Natural killer cell (primary cell): ENCODE data around the gene MVB12B. TPM values are rescaled to one million over a fixed set of nuclear protein-coding genes. Genes with fewer than 3 reads are reported as not detected.

Experiments
- ATAC-seq, 3 donors: fragments of 150-1000 bp in 2 of 3; fragments of 200-7000 bp in 1 of 3; cut with Tn5 transposase; 1 replicate in 1 of 3; 2 replicates in 2 of 3; pipeline ENCODE4 v1.10.0; 2021; ENCODE audit warnings: mild to moderate bottlenecking in 2 of 3, moderate library complexity in 2 of 3
- DNase-seq, 2 donors: peaks; one replicate each; pipeline versions ENCODE4 v3.0.0 to v3.0.0-alpha.2; 2013 to 2021; ENCODE audit warnings: mixed read lengths in 1 of 2
- H3K27ac ChIP-seq: one replicate; pipeline ENCODE4 v1.5.1; 2013; ENCODE audit warnings: mild to moderate bottlenecking, low read length
- H3K27me3 ChIP-seq: one replicate; pipeline ENCODE4 v1.6.1; 2013; ENCODE audit warnings: low read length; ENCODE audit not compliant: control insufficient read depth, insufficient read depth
- H3K36me3 ChIP-seq: one replicate; pipeline ENCODE4 v1.6.1; 2013; ENCODE audit warnings: low read length; ENCODE audit not compliant: control insufficient read depth, insufficient read depth
- H3K4me1 ChIP-seq: one replicate; pipeline ENCODE4 v1.6.1; 2013; ENCODE audit warnings: low read length; ENCODE audit not compliant: control insufficient read depth, insufficient read depth
- H3K4me3 ChIP-seq: one replicate; pipeline ENCODE4 v1.5.1; 2013; ENCODE audit warnings: low read length
- H3K9me3 ChIP-seq: one replicate; pipeline ENCODE4 v1.6.1; 2013; ENCODE audit warnings: low read length; ENCODE audit not compliant: control insufficient read depth, insufficient read depth
- H3K27ac Mint-ChIP-seq, 2 donors: one replicate each; pipeline ENCODE4 v1.8.0; 2022; ENCODE audit warnings: mild to moderate bottlenecking in 2 of 2, mixed read lengths in 2 of 2, moderate library complexity in 1 of 2
- H3K27me3 Mint-ChIP-seq, 2 donors: one replicate each; pipeline ENCODE4 v1.8.0; 2022; ENCODE audit warnings: low read depth in 2 of 2, mixed read lengths in 2 of 2
- H3K36me3 Mint-ChIP-seq: one replicate; pipeline ENCODE4 v1.8.0; 2022; ENCODE audit warnings: mixed read lengths
- H3K4me1 Mint-ChIP-seq, 2 donors: one replicate each; pipeline ENCODE4 v1.8.0; 2022; ENCODE audit warnings: mixed read lengths in 2 of 2
- H3K4me3 Mint-ChIP-seq: one replicate; pipeline ENCODE4 v1.8.0; 2022; ENCODE audit warnings: mild to moderate bottlenecking, moderate library complexity, mixed read lengths
- H3K9me3 Mint-ChIP-seq, 2 donors: one replicate each; pipeline ENCODE4 v1.8.0; 2022; ENCODE audit warnings: mixed read lengths in 2 of 2
- CTCF ChIP-seq: fragments of 200-600 bp; IDR thresholded peaks from one replicate; pipeline ENCODE4 v1.8.0; 2022; ENCODE audit warnings: antibody characterized with exemption
- WGBS: methylation state at CpG from one replicate; pipeline ENCODE4 v1.1.7; 2013; ENCODE audit warnings: missing lambda C conversion rate; ENCODE audit not compliant: insufficient coverage; 5-methylcytosine and 5-hydroxymethylcytosine counted together
- intact Hi-C: fragments of 100-400 bp; cut with micrococcal nuclease; formaldehyde crosslinking; loops from one replicate; pipeline ENCODE4 v1.14.2; 2022
- total RNA-seq, 4 donors: library from RNA; stranded (reverse); fragments of 120-200 nt in 1 of 4; gene quantifications; one replicate each; pipeline versions ENCODE4 v1.2.3 to v1.2.4, GENCODE V29; 2013 to 2022

The MVB12B gene
- total RNA-seq, 3 donors from 2014 or later (not counting 1 experiment from before 2014, with no cell fraction given), result 2.0 to 13.0 (median 7.8) TPM

GRCh38 chr9:126507318-126508109 is 180.9 kb downstream of the MVB12B start:
- intact Hi-C loops, result no loop called here
- H3K27ac Mint-ChIP-seq, result no peak overlapping the region
- peaks cover 19 to 21% of the 10 kb centered on the region in 2 donors for H3K27me3 Mint-ChIP-seq
- TF ChIP-seq CTCF, result no peak
- Histone ChIP-seq H3K27me3 (peaks cover 5% of the 10 kb centered on the region), H3K9me3 (no peaks in the 10 kb centered on the region), H3K27ac (no peak overlapping the region), H3K4me1 (no peaks in the 10 kb centered on the region), H3K36me3 (peaks cover 2% of the 10 kb centered on the region), H3K4me3 (no peak overlapping the region)
- H3K4me3 Mint-ChIP-seq, result no peak overlapping the region
- H3K9me3 Mint-ChIP-seq, result no peaks in the 10 kb centered on the region
- no peaks in the 10 kb centered on the region for H3K4me1 Mint-ChIP-seq
- DNase-seq, result no peak
- WGBS, result 79% methylated on average over 25 of the region's 26 CpGs
- no peaks in the 10 kb centered on the region for H3K36me3 Mint-ChIP-seq
- no peak for ATAC-seq

DNA sequence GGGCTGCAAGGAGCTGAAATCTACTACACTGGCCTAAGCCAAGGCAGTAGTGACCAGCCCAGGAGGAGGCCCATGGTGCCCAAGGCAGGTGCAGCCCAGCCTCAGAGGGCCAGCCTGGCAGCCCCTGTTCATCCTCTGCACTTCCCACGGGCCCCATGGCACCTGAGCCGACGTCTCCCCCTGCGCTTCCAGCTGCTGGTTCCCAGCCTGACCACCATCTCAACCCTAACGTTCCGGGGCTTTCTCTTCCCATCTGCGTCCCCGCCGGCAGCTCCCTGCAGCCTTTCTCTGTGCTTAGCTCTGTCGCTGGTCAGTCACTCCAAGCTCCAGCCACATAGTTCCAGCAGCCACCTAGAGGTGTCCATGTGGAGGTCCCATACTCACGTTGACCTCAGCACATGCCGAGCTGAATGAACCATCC is 181.6 kb downstream of the MVB12B start:
- Histone ChIP-seq H3K4me3 (no peak overlapping the region), H3K9me3 (no peaks in the 10 kb centered on the region), H3K27me3 (peaks cover 6% of the 10 kb centered on the region), H3K4me1 (no peaks in the 10 kb centered on the region), H3K36me3 (peaks cover 2% of the 10 kb centered on the region), H3K27ac (no peak overlapping the region)
- intact Hi-C loops, result no loop called here
- ATAC-seq (no peak), DNase-seq (no peak)
- Mint-ChIP-seq H3K9me3 (no peaks in the 10 kb centered on the region), H3K4me3 (no peak overlapping the region), H3K36me3 (no peaks in the 10 kb centered on the region), H3K4me1 (no peaks in the 10 kb centered on the region), H3K27me3 (peaks cover 21 to 27% of the 10 kb centered on the region in 2 donors), H3K27ac (no peak overlapping the region)
- TF ChIP-seq CTCF, result no peak
- WGBS, result 90% methylated on average over 12 of the region's 12 CpGs

GRCh38 chr9:126508928-126509327 is 182.3 kb downstream of the MVB12B start:
- Histone ChIP-seq H3K4me3 (no peak overlapping the region), H3K4me1 (peaks cover 6% of the 10 kb centered on the region), H3K36me3 (peaks cover 2% of the 10 kb centered on the region), H3K27me3 (peaks cover 13% of the 10 kb centered on the region), H3K9me3 (no peaks in the 10 kb centered on the region), H3K27ac (no peak overlapping the region)
- 92% methylated on average over 2 of the region's 2 CpGs for WGBS
- DNase-seq, result no peak
- Mint-ChIP-seq H3K27ac (no peak overlapping the region), H3K27me3 (peaks cover 27 to 32% of the 10 kb centered on the region in 2 donors), H3K4me3 (no peak overlapping the region), H3K36me3 (no peaks in the 10 kb centered on the region), H3K4me1 (no peaks in the 10 kb centered on the region), H3K9me3 (no peaks in the 10 kb centered on the region)
- ATAC-seq, result no peak
- intact Hi-C loops, result no loop called here
- no peak for TF ChIP-seq CTCF
